Central memory CD4-positive, alpha-beta T cell (primary cell): ENCODE results near the gene ARID1B.

Source experiments
- DNase-seq: peaks from one replicate; pipeline ENCODE4 v3.0.0; 2022

Gene ARID1B

GRCh38 chr6:157169656-157170055 is 392.5 kb downstream of the ARID1B start:
- DNase-seq: no peak

- no peak for DNase-seq
Measured at GRCh38 chr6:157170535-157170934, 393.4 kb downstream of the ARID1B start.

- no peak for DNase-seq
Measured at GRCh38 chr6:157171801-157172200, 394.6 kb downstream of the ARID1B start.

GRCh38 chr6:157172231-157172701 is 395.1 kb downstream of the ARID1B start:
- no peak for DNase-seq

- no peak for DNase-seq
Measured at GRCh38 chr6:157172830-157173536, 395.8 kb downstream of the ARID1B start.

- DNase-seq: no peak
Measured at GRCh38 chr6:157173776-157174175, 396.6 kb downstream of the ARID1B start.

- no peak for DNase-seq
Measured at GRCh38 chr6:157174731-157175130, 397.6 kb downstream of the ARID1B start.

GRCh38 chr6:157177731-157178336 is 400.7 kb downstream of the ARID1B start:
- no peak for DNase-seq

GRCh38 chr6:157181649-157182048 is 404.5 kb downstream of the ARID1B start:
- no peak for DNase-seq

GRCh38 chr6:157182503-157183264 is 405.5 kb downstream of the ARID1B start:
- no peak for DNase-seq

GRCh38 chr6:157184202-157185015 is 407.2 kb downstream of the ARID1B start:
- DNase-seq: peak; percentile 52

GRCh38 chr6:157185171-157185570 is 408.0 kb downstream of the ARID1B start:
- no peak for DNase-seq

- DNase-seq: no peak
Measured at GRCh38 chr6:157185986-157186385, 408.8 kb downstream of the ARID1B start.

- no peak for DNase-seq
Measured at GRCh38 chr6:157186785-157187181, 409.6 kb downstream of the ARID1B start.

GRCh38 chr6:157187182-157188083 is 410.3 kb downstream of the ARID1B start:
- no peak for DNase-seq

GRCh38 chr6:157188213-157188612 is 411.0 kb downstream of the ARID1B start:
- no peak for DNase-seq

GRCh38 chr6:157193443-157193996 is 416.3 kb downstream of the ARID1B start:
- no peak for DNase-seq

- DNase-seq: peak; percentile 26
Measured at GRCh38 chr6:157194110-157194509, 416.9 kb downstream of the ARID1B start.

GRCh38 chr6:157194643-157195042 is 417.5 kb downstream of the ARID1B start:
- DNase-seq: no peak

- no peak for DNase-seq
Measured at GRCh38 chr6:157196391-157196790, 419.2 kb downstream of the ARID1B start.
